ENCODE results near the gene SUPT3H. TPM values are rescaled to one million over a fixed set of nuclear protein-coding genes. Genes with fewer than 3 reads are reported as not detected.
"Not testable (repeated sequence)": the region's sequence is repeated elsewhere in the genome, so short reads cannot be mapped to it uniquely, and the experiment has no call there.

SUPT3H gene
- total RNA-seq, 2 donors from 2014 or later = 18.5 to 19.4 TPM

- no peaks in the 10 kb centered on the region for H3K36me3 Mint-ChIP-seq (ENCODE audit: insufficient read depth in 2 of 2)
- H3K27ac Mint-ChIP-seq = no peak overlapping the region
- H3K9me3 Mint-ChIP-seq = no peaks in the 10 kb centered on the region
- H3K4me3 Mint-ChIP-seq = no peak overlapping the region
- ATAC-seq (replicated peaks in 1 of 2) = no peak
- DNase-seq = no peak
- H3K4me1 Mint-ChIP-seq (ENCODE audit: low read depth) = peaks cover 13% of the 10 kb centered on the region
- H3K27me3 Mint-ChIP-seq (ENCODE audit: low read depth) = no peaks in the 10 kb centered on the region
These were observed 291.2 kb downstream of the SUPT3H start for GRCh38 chr6:45086360-45087084.

- peaks cover 13% of the 10 kb centered on the region for H3K4me1 Mint-ChIP-seq (ENCODE audit: low read depth)
- H3K27me3 Mint-ChIP-seq (ENCODE audit: low read depth) = no peaks in the 10 kb centered on the region
- peak; percentile 69 to 76 for ATAC-seq (replicated peaks in 1 of 2)
- no peak for DNase-seq
- H3K36me3 Mint-ChIP-seq (ENCODE audit: insufficient read depth in 2 of 2) = peaks cover 5 to 7% of the 10 kb centered on the region in 2 donors
- no peak overlapping the region for H3K27ac Mint-ChIP-seq
- peaks cover 5 to 6% of the 10 kb centered on the region in 2 donors for H3K9me3 Mint-ChIP-seq
- peak overlapping the region in 1 of 2 donors; percentile 26 for H3K4me3 Mint-ChIP-seq
These were observed 293.5 kb downstream of the SUPT3H start for GRCh38 chr6:45084257-45084656.

- no peak for DNase-seq
- Mint-ChIP-seq H3K36me3 (ENCODE audit: insufficient read depth in 2 of 2) (peaks cover 13 to 20% of the 10 kb centered on the region in 2 donors), H3K27me3 (ENCODE audit: low read depth) (no peaks in the 10 kb centered on the region), H3K4me3 (no peak overlapping the region), H3K4me1 (ENCODE audit: low read depth) (peaks cover 13% of the 10 kb centered on the region), H3K9me3 (peaks cover 8 to 13% of the 10 kb centered on the region in 2 donors), H3K27ac (no peak overlapping the region)
- no peak for ATAC-seq (replicated peaks in 1 of 2)
These were observed 295.6 kb downstream of the SUPT3H start for GRCh38 chr6:45082091-45082490.

- H3K9me3 Mint-ChIP-seq = peaks cover 10 to 13% of the 10 kb centered on the region in 2 donors
- ATAC-seq (replicated peaks in 1 of 2) (no peak), DNase-seq (no peak)
- H3K27me3 Mint-ChIP-seq (ENCODE audit: low read depth) = no peaks in the 10 kb centered on the region
- H3K27ac Mint-ChIP-seq = no peak overlapping the region
- peaks cover 13 to 20% of the 10 kb centered on the region in 2 donors for H3K36me3 Mint-ChIP-seq (ENCODE audit: insufficient read depth in 2 of 2)
- peaks cover 13% of the 10 kb centered on the region for H3K4me1 Mint-ChIP-seq (ENCODE audit: low read depth)
- H3K4me3 Mint-ChIP-seq = no peak overlapping the region
These were observed 296.1 kb downstream of the SUPT3H start for GRCh38 chr6:45081634-45082033.

- H3K27me3 Mint-ChIP-seq (ENCODE audit: low read depth) = no peaks in the 10 kb centered on the region
- H3K4me3 Mint-ChIP-seq = no peak overlapping the region
- no peak overlapping the region for H3K27ac Mint-ChIP-seq
- ATAC-seq (replicated peaks in 1 of 2) = no peak
- peaks cover 11% of the 10 kb centered on the region for H3K4me1 Mint-ChIP-seq (ENCODE audit: low read depth)
- DNase-seq = no peak
- peaks cover 13 to 20% of the 10 kb centered on the region in 2 donors for H3K36me3 Mint-ChIP-seq (ENCODE audit: insufficient read depth in 2 of 2)
- peaks cover 10 to 13% of the 10 kb centered on the region in 2 donors for H3K9me3 Mint-ChIP-seq
These were observed 299.3 kb downstream of the SUPT3H start for GRCh38 chr6:45078432-45078831.

GRCh38 chr6:45076217-45076930 is 301.4 kb downstream of the SUPT3H start:
- no peak for ATAC-seq (replicated peaks in 1 of 2)
- H3K36me3 Mint-ChIP-seq (ENCODE audit: insufficient read depth in 2 of 2) = peaks cover 13 to 20% of the 10 kb centered on the region in 2 donors
- H3K27ac Mint-ChIP-seq = no peak overlapping the region

GRCh38 chr6:45075246-45075645 is 302.5 kb downstream of the SUPT3H start:
- H3K27me3 Mint-ChIP-seq (ENCODE audit: low read depth) = no peaks in the 10 kb centered on the region
- DNase-seq = no peak
- H3K36me3 Mint-ChIP-seq (ENCODE audit: insufficient read depth in 2 of 2) = peaks cover 13 to 20% of the 10 kb centered on the region in 2 donors
- H3K4me1 Mint-ChIP-seq (ENCODE audit: low read depth) = peaks cover 29% of the 10 kb centered on the region
- H3K27ac Mint-ChIP-seq = peak overlapping the region; percentile 50
- no peak overlapping the region for H3K4me3 Mint-ChIP-seq
- peak in 1 of 2 donors; percentile 59 for ATAC-seq (replicated peaks in 1 of 2)
- peaks cover 7 to 13% of the 10 kb centered on the region in 2 donors for H3K9me3 Mint-ChIP-seq

More at GRCh38 chr6:45076217-45076930, 301.4 kb downstream of the SUPT3H start:
- Mint-ChIP-seq H3K9me3 (peaks cover 10 to 13% of the 10 kb centered on the region in 2 donors), H3K4me3 (no peak overlapping the region), H3K27me3 (ENCODE audit: low read depth) (no peaks in the 10 kb centered on the region), H3K4me1 (ENCODE audit: low read depth) (peaks cover 29% of the 10 kb centered on the region)
- DNase-seq = no peak

GRCh38 chr6:45074439-45074838 is 303.3 kb downstream of the SUPT3H start:
- DNase-seq = no peak
- peak overlapping the region; percentile 72 for H3K27ac Mint-ChIP-seq

GRCh38 chr6:45073771-45074170 is 304.0 kb downstream of the SUPT3H start:
- no peak for DNase-seq
- Mint-ChIP-seq H3K4me1 (ENCODE audit: low read depth) (peaks cover 29% of the 10 kb centered on the region), H3K36me3 (ENCODE audit: insufficient read depth in 2 of 2) (peaks cover 8% of the 10 kb centered on the region in 2 donors), H3K4me3 (no peak overlapping the region), H3K27ac (peak overlapping the region; percentile 83), H3K9me3 (peaks cover 4 to 6% of the 10 kb centered on the region in 2 donors), H3K27me3 (ENCODE audit: low read depth) (no peaks in the 10 kb centered on the region)
- no peak for ATAC-seq (replicated peaks in 1 of 2)

More at GRCh38 chr6:45074439-45074838, 303.3 kb downstream of the SUPT3H start:
- ATAC-seq (replicated peaks in 1 of 2) = no peak
- peaks cover 4 to 10% of the 10 kb centered on the region in 2 donors for H3K9me3 Mint-ChIP-seq
- H3K36me3 Mint-ChIP-seq (ENCODE audit: insufficient read depth in 2 of 2) = peaks cover 9 to 15% of the 10 kb centered on the region in 2 donors
- peaks cover 29% of the 10 kb centered on the region for H3K4me1 Mint-ChIP-seq (ENCODE audit: low read depth)
- H3K27me3 Mint-ChIP-seq (ENCODE audit: low read depth) = no peaks in the 10 kb centered on the region
- peak overlapping the region in 1 of 2 donors; percentile 36 for H3K4me3 Mint-ChIP-seq

- no peak for ATAC-seq (replicated peaks in 1 of 2)
- Mint-ChIP-seq H3K36me3 (ENCODE audit: insufficient read depth in 2 of 2) (peaks cover 0 to 2% of the 10 kb centered on the region in 2 donors), H3K9me3 (peaks cover 0 to 2% of the 10 kb centered on the region in 2 donors), H3K4me1 (ENCODE audit: low read depth) (peaks cover 29% of the 10 kb centered on the region), H3K27ac (no peak overlapping the region), H3K27me3 (ENCODE audit: low read depth) (no peaks in the 10 kb centered on the region), H3K4me3 (peak overlapping the region in 1 of 2 donors; percentile 6)
- no peak for DNase-seq
These were observed 305.1 kb downstream of the SUPT3H start for GRCh38 chr6:45072673-45073072.

- no peak overlapping the region for H3K4me3 Mint-ChIP-seq
- ATAC-seq (replicated peaks in 1 of 2) = no peak
- peaks cover 0 to 2% of the 10 kb centered on the region in 2 donors for H3K9me3 Mint-ChIP-seq
These were observed 305.7 kb downstream of the SUPT3H start for GRCh38 chr6:45072016-45072415.

GRCh38 chr6:45069091-45069490 is 308.6 kb downstream of the SUPT3H start:
- no peaks in the 10 kb centered on the region for H3K36me3 Mint-ChIP-seq (ENCODE audit: insufficient read depth in 2 of 2)
- H3K4me3 Mint-ChIP-seq = no peak overlapping the region
- peaks cover 24% of the 10 kb centered on the region for H3K4me1 Mint-ChIP-seq (ENCODE audit: low read depth)
- DNase-seq (no peak), ATAC-seq (replicated peaks in 1 of 2) (no peak)
- no peaks in the 10 kb centered on the region for H3K27me3 Mint-ChIP-seq (ENCODE audit: low read depth)
- H3K9me3 Mint-ChIP-seq = no peaks in the 10 kb centered on the region
- H3K27ac Mint-ChIP-seq = no peak overlapping the region

More at GRCh38 chr6:45072016-45072415, 305.7 kb downstream of the SUPT3H start:
- Mint-ChIP-seq H3K27me3 (ENCODE audit: low read depth) (no peaks in the 10 kb centered on the region), H3K36me3 (ENCODE audit: insufficient read depth in 2 of 2) (no peaks in the 10 kb centered on the region), H3K27ac (no peak overlapping the region), H3K4me1 (ENCODE audit: low read depth) (peaks cover 29% of the 10 kb centered on the region)
- DNase-seq = no peak

GRCh38 chr6:45067446-45067845 is 310.3 kb downstream of the SUPT3H start:
- not testable (repeated sequence) for H3K4me3 Mint-ChIP-seq; H3K9me3 Mint-ChIP-seq; H3K4me1 Mint-ChIP-seq (ENCODE audit: low read depth); H3K27me3 Mint-ChIP-seq (ENCODE audit: low read depth); H3K36me3 Mint-ChIP-seq (ENCODE audit: insufficient read depth in 2 of 2); DNase-seq; ATAC-seq (replicated peaks in 1 of 2); H3K27ac Mint-ChIP-seq
